ENCODE data around the gene CHRNG.

DNA sequence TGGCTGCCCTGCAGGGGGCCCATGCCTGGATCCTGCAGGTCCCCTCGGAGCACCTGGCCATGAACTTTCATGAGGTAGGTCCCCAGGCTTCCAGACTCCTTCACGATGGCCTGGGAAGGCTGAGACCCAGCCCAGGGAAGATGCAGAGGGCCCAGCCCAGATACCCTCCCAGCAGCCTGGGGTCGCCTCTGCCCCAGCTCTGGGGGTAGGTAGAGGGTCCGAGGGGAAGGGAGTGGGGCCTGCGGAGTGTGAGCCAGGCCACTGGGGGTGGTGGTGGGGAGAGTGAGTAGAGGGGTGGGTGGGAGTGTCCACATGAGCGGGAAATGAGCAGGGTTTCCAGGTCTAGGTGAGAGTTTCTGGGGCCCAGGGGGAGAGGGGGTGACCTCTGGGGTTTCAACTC, 14.7 kb upstream of the CHRNG start:
- TF ChIP-seq, protein P1, sequence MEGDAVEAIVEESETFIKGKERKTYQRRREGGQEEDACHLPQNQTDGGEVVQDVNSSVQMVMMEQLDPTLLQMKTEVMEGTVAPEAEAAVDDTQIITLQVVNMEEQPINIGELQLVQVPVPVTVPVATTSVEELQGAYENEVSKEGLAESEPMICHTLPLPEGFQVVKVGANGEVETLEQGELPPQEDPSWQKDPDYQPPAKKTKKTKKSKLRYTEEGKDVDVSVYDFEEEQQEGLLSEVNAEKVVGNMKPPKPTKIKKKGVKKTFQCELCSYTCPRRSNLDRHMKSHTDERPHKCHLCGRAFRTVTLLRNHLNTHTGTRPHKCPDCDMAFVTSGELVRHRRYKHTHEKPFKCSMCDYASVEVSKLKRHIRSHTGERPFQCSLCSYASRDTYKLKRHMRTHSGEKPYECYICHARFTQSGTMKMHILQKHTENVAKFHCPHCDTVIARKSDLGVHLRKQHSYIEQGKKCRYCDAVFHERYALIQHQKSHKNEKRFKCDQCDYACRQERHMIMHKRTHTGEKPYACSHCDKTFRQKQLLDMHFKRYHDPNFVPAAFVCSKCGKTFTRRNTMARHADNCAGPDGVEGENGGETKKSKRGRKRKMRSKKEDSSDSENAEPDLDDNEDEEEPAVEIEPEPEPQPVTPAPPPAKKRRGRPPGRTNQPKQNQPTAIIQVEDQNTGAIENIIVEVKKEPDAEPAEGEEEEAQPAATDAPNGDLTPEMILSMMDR (IDR thresholded peaks at IDR 0.05), result no peak
- TF ChIP-seq ZFX (IDR thresholded peaks at IDR 0.05; ENCODE audit: borderline replicate concordance), result no peak
